K562 (cell line): Measurements from ENCODE around the gene KIF26B. TPM values are rescaled to one million over a fixed set of nuclear protein-coding genes. Genes with fewer than 3 reads are reported as not detected.

ENCODE experiments used
- ATAC-seq: fragments of 200-7000 bp; cut with Tn5 transposase; 3 replicates; pipeline ENCODE4 v1.9.1; 2020; ENCODE audit warnings: moderate library complexity
- BruUV-seq: library from RNA; stranded (reverse); fragments of 400-500 nt; replicated peaks from 2 replicates; lab custom pipeline; 2021; lab: Mats Ljungman, UMichigan
- CTCF ChIA-PET: fragments of 300-600 bp; formaldehyde crosslinking; extraction: SDS; loops from one replicate; lab custom pipeline; 2021; ENCODE audit warnings: low intra/inter-chr PET ratio; lab: Yijun Ruan, JAX
- POLR2A ChIA-PET: fragments of 300-600, 350-650 bp; sonication (Branson Sonifier 250); formaldehyde crosslinking; extraction: SDS; loops from one replicate; lab custom pipeline; 2021; ENCODE audit warnings: antibody characterized with exemption, inconsistent platforms; lab: Yijun Ruan, JAX
- DNase-seq, 4 experiments: peaks; one replicate each; pipeline versions ENCODE4 v3.0.0 to v3.0.0-alpha.2; 2011 to 2018; ENCODE audit warnings: low spot score in 3 of 4, mixed read lengths in 3 of 4; ENCODE audit errors: extremely low read depth in 1 of 4
- FAIRE-seq: peaks from 2 replicates; lab custom pipeline; 2011; peaks lifted over from hg19 to GRCh38; lab: Jason Lieb, UNC
- H2AFZ ChIP-seq: 2 replicates; pipeline ENCODE4 v1.6.0; 2011; ENCODE audit warnings: low read depth, low read length, control low read depth, inconsistent platforms
- H3K27ac ChIP-seq: fragments of 200-600 bp; 3 replicates; pipeline ENCODE4 v1.8.0; 2011; ENCODE audit warnings: low read depth, mild to moderate bottlenecking, control low read depth, inconsistent platforms, low read length, moderate library complexity, mixed read lengths; ENCODE audit errors: extremely low read depth
- H3K27me3 ChIP-seq, 2 experiments: fragments of 300-600 bp in 1 of 2; 2 replicates in 1 of 2; 3 replicates in 1 of 2; pipeline versions ENCODE4 v1.6.0 to v1.8.0; 2011; ENCODE audit warnings: inconsistent platforms in 2 of 2, low read length in 2 of 2, mild to moderate bottlenecking in 1 of 2, mixed read lengths in 1 of 2, moderate library complexity in 1 of 2; ENCODE audit not compliant: control insufficient read depth in 2 of 2, insufficient read depth in 2 of 2
- H3K36me3 ChIP-seq: fragments of 300-600 bp; 3 replicates; pipeline ENCODE4 v1.8.0; 2011; ENCODE audit warnings: mild to moderate bottlenecking, low read length, inconsistent platforms; ENCODE audit not compliant: control insufficient read depth, insufficient read depth
- H3K4me1 ChIP-seq, 2 experiments: fragments of 200-600 bp in 1 of 2; replicated peaks in 1 of 2; 2 replicates in 1 of 2; 3 replicates in 1 of 2; pipeline versions ENCODE4 v1.5.1 to v1.8.0; 2011; ENCODE audit warnings: inconsistent platforms in 2 of 2, low read length in 2 of 2, mild to moderate bottlenecking in 1 of 2, mixed read lengths in 1 of 2, moderate library complexity in 1 of 2; ENCODE audit not compliant: control insufficient read depth in 2 of 2, insufficient read depth in 2 of 2
- H3K4me2 ChIP-seq: 2 replicates; pipeline ENCODE4 v1.6.1; 2011; ENCODE audit warnings: low read length, control low read depth, inconsistent platforms, mixed read lengths; ENCODE audit not compliant: insufficient read depth
- H3K4me3 ChIP-seq: fragments of 200-600 bp; sonication (generic), shearing (Covaris generic); 2 replicates; pipeline ENCODE4 v1.5.1; 2016; ENCODE audit warnings: control low read depth, inconsistent platforms
- H3K79me2 ChIP-seq: fragments of 200-600 bp; 3 replicates; pipeline ENCODE4 v1.8.0; 2011; ENCODE audit warnings: low read length, inconsistent platforms; ENCODE audit not compliant: control insufficient read depth, insufficient read depth
- H3K9ac ChIP-seq, 2 experiments: 2 replicates each; pipeline versions ENCODE4 v1.6.0 to v1.6.1; 2011; ENCODE audit warnings: low read depth in 2 of 2, low read length in 2 of 2, control low read depth in 1 of 2, inconsistent platforms in 1 of 2, mild to moderate bottlenecking in 1 of 2, mixed read lengths in 1 of 2; ENCODE audit not compliant: insufficient read depth in 1 of 2
- H3K9me1 ChIP-seq: one replicate; pipeline ENCODE4 v1.6.0; 2011; ENCODE audit warnings: inconsistent platforms, mild to moderate bottlenecking, low read length, moderate library complexity; ENCODE audit not compliant: control insufficient read depth, insufficient read depth
- H3K9me3 ChIP-seq: replicated peaks from 2 replicates; pipeline ENCODE4 v1.5.1; 2011; ENCODE audit warnings: low read depth, low read length, inconsistent platforms; ENCODE audit not compliant: control insufficient read depth, insufficient read depth
- H4K20me1 ChIP-seq: replicated peaks from 2 replicates; pipeline ENCODE4 v1.6.1; 2011; ENCODE audit warnings: low read length, inconsistent platforms, mixed read lengths; ENCODE audit not compliant: control insufficient read depth, insufficient read depth
- ATF7 ChIP-seq: fragments of 450-650 bp; IDR thresholded peaks from 2 replicates; pipeline ENCODE4 v1.7.1; 2014; ENCODE audit warnings: mild to moderate bottlenecking, moderate library complexity
- FOXK2 ChIP-seq, 2 experiments: fragments of 450-650 bp; IDR thresholded peaks in 1 of 2; conservative IDR thresholded peaks in 1 of 2; 2 replicates each; pipeline ENCODE4 v1.6.1; 2016; ENCODE audit warnings: low read depth in 2 of 2, mild to moderate bottlenecking in 1 of 2
- GATAD2B ChIP-seq: fragments of 450-650 bp; IDR thresholded peaks from 2 replicates; pipeline ENCODE4 v1.6.1; 2017; ENCODE audit warnings: mild to moderate bottlenecking, borderline replicate concordance
- HDAC1 ChIP-seq, 2 experiments: fragments of 450-650 bp; IDR thresholded peaks; 2 replicates each; pipeline ENCODE4 v1.6.1; 2016 to 2017; ENCODE audit warnings: inconsistent platforms in 1 of 2, mild to moderate bottlenecking in 1 of 2, moderate library complexity in 1 of 2
- KHSRP ChIP-seq: fragments of 450-650 bp; IDR thresholded peaks from 2 replicates; pipeline ENCODE4 v1.6.1; 2017
- NR1H2 ChIP-seq: sonication (generic); formaldehyde crosslinking; IDR thresholded peaks from 2 replicates; pipeline ENCODE4 v1.4.0; 2020; ENCODE audit warnings: mild to moderate bottlenecking, missing genetic modification reagents
- TCF3 ChIP-seq: sonication (generic); formaldehyde crosslinking; IDR thresholded peaks from 2 replicates; pipeline ENCODE4 v1.4.0; 2020; ENCODE audit warnings: mild to moderate bottlenecking, missing genetic modification reagents
- ZBTB1 ChIP-seq: sonication (generic); formaldehyde crosslinking; IDR thresholded peaks from 2 replicates; pipeline ENCODE4 v1.8.1; 2023; ENCODE audit warnings: missing genetic modification reagents, low read depth, mild to moderate bottlenecking, borderline replicate concordance
- ZNF79 ChIP-seq: fragments of 250-450 bp; sonication (Bioruptor Pico); IDR thresholded peaks from 2 replicates; pipeline ENCODE4 v1.4.0; 2020; ENCODE audit warnings: low read depth, mild to moderate bottlenecking, moderate library complexity
- WGBS: fragments of 100-300 bp; shearing (Covaris generic); methylation state at CpG from one replicate; pipeline ENCODE4 v1.1.6; 2016; ENCODE audit warnings: low coverage, mixed read lengths; ENCODE audit not compliant: insufficient coverage; ENCODE audit errors: missing lambda C conversion rate; 5-methylcytosine and 5-hydroxymethylcytosine counted together
- in situ Hi-C: fragments of 300-500 bp; cut with MboI; formaldehyde crosslinking; loops from 4 replicates; pipeline ENCODE4 v1.15.0; 2018; ENCODE audit warnings: inconsistent platforms, mixed read lengths
- intact Hi-C: fragments of 100-400 bp; cut with micrococcal nuclease; formaldehyde crosslinking; loops from 2 replicates; pipeline ENCODE4 v1.14.2; 2022
- polyA plus RNA-seq, 8 experiments: library from polyadenylated mRNA; depleted of rRNA in 4 of 8; stranded (reverse) in 5 of 8; unstranded in 3 of 8; fragments of >200 nt; fragmentation: Nextera tagmentation in 2 of 8; fragmentation: Illumina TruSeq in 1 of 8; extraction: Ambion mirVana in 2 of 8; extraction: Trizol in 1 of 8; gene quantifications; 2 replicates each; pipeline versions ENCODE4 v1.2.1 to v1.2.3, GENCODE V29; 2011 to 2014; ENCODE audit warnings: inconsistent platforms in 1 of 8, missing spikeins in 1 of 8
- total RNA-seq, 7 experiments: library from RNA; depleted of rRNA in 6 of 7; stranded (reverse); fragments of >200 nt in 6 of 7; fragmentation: Illumina TruSeq in 2 of 7; extraction: Trizol in 2 of 7; gene quantifications; 2 replicates each; pipeline versions ENCODE4 v1.2.1 to v1.2.3, GENCODE V29; 2011 to 2021; ENCODE audit warnings: low replicate concordance in 1 of 7

KIF26B gene
- total and polyA plus RNA-seq, 9 of the 15 experiments (the other 6 are each of a cell fraction or from before 2014, with no cell fraction given), result 0.02 to 0.08 (median 0.03) TPM; not detected in 6

DNA sequence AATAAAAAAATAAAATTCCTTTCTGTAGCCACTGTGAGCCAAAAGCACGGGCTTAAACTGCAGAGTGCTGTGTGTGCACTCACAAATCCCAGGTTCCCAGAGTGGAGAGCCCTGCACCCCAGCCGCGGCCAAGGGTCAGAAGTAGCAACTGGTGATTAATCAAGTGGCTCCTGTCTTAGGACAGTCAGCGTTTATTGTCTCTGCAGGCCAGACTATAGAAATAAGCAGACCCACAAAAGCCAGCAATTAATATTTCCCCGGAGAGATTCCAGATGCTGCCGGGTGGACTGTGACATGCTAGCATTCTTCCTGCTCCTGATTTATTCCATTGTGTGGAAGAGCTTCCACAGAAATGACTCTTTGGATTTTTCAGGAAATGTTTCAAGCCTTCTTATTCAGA, 412.2 kb downstream of the KIF26B start (continued):
- TF ChIP-seq FOXK2 (conservative IDR thresholded peaks at IDR 0.05 in 1 of 2, IDR thresholded peaks at IDR 0.05 in 1 of 2; ENCODE audit: low read depth in 2 of 2), result no peak
- no peak for TF ChIP-seq NR1H2
- TF ChIP-seq ZBTB1 (CRISPR knock-in tag), result no peak
- no peak for TF ChIP-seq ATF7
- TF ChIP-seq KHSRP, result no peak
- no peak for TF ChIP-seq HDAC1 (IDR thresholded peaks at IDR 0.05)
- TF ChIP-seq TCF3 (CRISPR knock-in tag), result no peak

DNA sequence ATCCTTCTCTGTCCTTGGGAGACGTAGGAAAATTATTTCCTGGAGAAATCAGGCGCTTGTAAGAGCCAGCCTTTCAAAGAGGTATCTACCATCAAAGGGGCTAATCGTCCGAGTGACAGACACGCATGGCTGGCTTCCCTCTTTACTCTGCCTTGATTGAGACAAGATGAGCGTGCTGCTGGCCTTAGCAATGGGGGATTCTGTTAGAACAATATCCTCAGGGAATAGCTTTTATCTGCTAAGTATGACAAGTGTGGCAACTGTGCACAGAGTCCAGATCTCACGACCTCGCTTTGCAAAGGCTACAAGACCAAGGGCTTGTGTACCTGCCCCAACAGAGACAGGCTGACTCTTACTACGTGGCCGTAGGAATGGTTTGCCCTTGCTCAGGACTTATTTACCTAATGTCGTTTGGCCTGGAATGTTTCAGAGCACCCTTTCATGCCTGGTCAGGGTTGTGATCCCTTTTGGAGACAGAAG, 417.1 kb downstream of the KIF26B start:
- H3K4me1 ChIP-seq, result no peaks in the 10 kb centered on the region
- no peaks in the 10 kb centered on the region for H3K36me3 ChIP-seq
- intact Hi-C loops, result no loop called here
- H2AFZ ChIP-seq, result no peak overlapping the region
- no peak overlapping the region for H3K4me2 ChIP-seq
- FAIRE-seq (no peak), DNase-seq (no peak), ATAC-seq (no peak)
- TF ChIP-seq GATAD2B (no peak), ZNF79 (CRISPR knock-in tag) (no peak)
- ChIA-PET CTCF (no interaction called here), POLR2A (interaction anchor here (0.6 to 1.3 kb wide), 2 partner anchors 12 to 16 kb away, joined by 3 to 4 read pairs; no protein-coding TSS in a partner anchor)
- no peaks in the 10 kb centered on the region for H3K9me3 ChIP-seq
- H3K27ac ChIP-seq, result no peak overlapping the region
- H4K20me1 ChIP-seq, result no peaks in the 10 kb centered on the region
- H3K4me3 ChIP-seq, result no peak overlapping the region
- in situ Hi-C loops, result no loop called here
- H3K79me2 ChIP-seq, result no peaks in the 10 kb centered on the region
- 2% methylated on average over 11 of the region's 11 CpGs for WGBS
- peaks cover 17 to 52% of the 10 kb centered on the region in 2 experiments for H3K27me3 ChIP-seq
- H3K9me1 ChIP-seq, result no peaks in the 10 kb centered on the region
- H3K9ac ChIP-seq, result no peak overlapping the region
- no TSS peak for BruUV-seq
